Measurements from ENCODE around the gene GALNT14. TPM values are rescaled to one million over a fixed set of nuclear protein-coding genes. Genes with fewer than 3 reads are reported as not detected.

Gene GALNT14
- total and polyA plus RNA-seq, 9 of the 15 experiments (the other 6 are each of a cell fraction or from before 2014, with no cell fraction given): 0.11 TPM; not detected in 8

- TF ChIP-seq ZNF785 (CRISPR knock-in tag; IDR thresholded peaks at IDR 0.05) (no peak), CHD2 (IDR thresholded peaks at IDR 0.05; ENCODE audit: low read depth, low read length) (no peak), TFE3 (CRISPR knock-in tag; IDR thresholded peaks at IDR 0.05) (no peak), ZNF445 (CRISPR knock-in tag; IDR thresholded peaks at IDR 0.05; ENCODE audit: low read depth) (no peak), STAG1 (CRISPR knock-in tag; IDR thresholded peaks at IDR 0.05; ENCODE audit: borderline replicate concordance) (no peak), NCOR1 (IDR thresholded peaks at IDR 0.05) (no peak), NCOA2 (IDR thresholded peaks at IDR 0.05; ENCODE audit: partially characterized antibody in 2 of 2) (no peak), NCOA1 (IDR thresholded peaks at IDR 0.05; ENCODE audit: low read depth) (no peak), GMEB1 (CRISPR knock-in tag; IDR thresholded peaks at IDR 0.05) (no peak)
Observed at GRCh38 chr2:31083234-31083993, 54.8 kb downstream of the GALNT14 start (continued).
